Effector memory CD4-positive, alpha-beta T cell (primary cell): ENCODE results near the gene RPL36.

ENCODE experiments used
- DNase-seq, 3 donors: peaks; one replicate each; pipeline ENCODE4 v3.0.0-alpha.2; 2020
- H3K27ac ChIP-seq: 2 replicates; pipeline ENCODE4 v1.7.0; 2013; ENCODE audit warnings: mild to moderate bottlenecking, low read length, moderate library complexity; ENCODE audit not compliant: insufficient read depth, poor library complexity, severe bottlenecking
- H3K27me3 ChIP-seq: replicated peaks from 2 replicates; pipeline ENCODE4 v1.7.0; 2013; ENCODE audit warnings: mild to moderate bottlenecking, low read length; ENCODE audit not compliant: insufficient read depth, control insufficient read depth, poor library complexity, severe bottlenecking
- H3K36me3 ChIP-seq: 2 replicates; pipeline ENCODE4 v1.7.0; 2013; ENCODE audit warnings: mild to moderate bottlenecking, low read length, moderate library complexity; ENCODE audit not compliant: control insufficient read depth, insufficient read depth
- H3K4me1 ChIP-seq: 2 replicates; pipeline ENCODE4 v1.7.0; 2013; ENCODE audit warnings: low read length, mild to moderate bottlenecking; ENCODE audit not compliant: control insufficient read depth, insufficient read depth, poor library complexity, severe bottlenecking
- H3K4me3 ChIP-seq: 2 replicates; pipeline ENCODE4 v1.7.0; 2013; ENCODE audit warnings: low read length, low read depth, mild to moderate bottlenecking; ENCODE audit not compliant: insufficient read depth, poor library complexity, severe bottlenecking
- H3K9me3 ChIP-seq: 2 replicates; pipeline ENCODE4 v1.7.0; 2013; ENCODE audit warnings: mild to moderate bottlenecking, low read length, moderate library complexity; ENCODE audit not compliant: control insufficient read depth

Gene RPL36

GRCh38 chr19:5705552-5705951 lies 15.5 kb downstream of the RPL36 start:
- no peak for DNase-seq
- peaks cover 44% of the 10 kb centered on the region for H3K36me3 ChIP-seq
- H3K4me3 ChIP-seq = no peak overlapping the region
- no peaks in the 10 kb centered on the region for H3K9me3 ChIP-seq
- no peaks in the 10 kb centered on the region for H3K27me3 ChIP-seq
- H3K4me1 ChIP-seq = no peaks in the 10 kb centered on the region
- no peak overlapping the region for H3K27ac ChIP-seq

- DNase-seq = no peak
- no peak overlapping the region for H3K27ac ChIP-seq
- no peak overlapping the region for H3K4me3 ChIP-seq
- peaks cover 58% of the 10 kb centered on the region for H3K36me3 ChIP-seq
- H3K27me3 ChIP-seq = no peaks in the 10 kb centered on the region
- H3K9me3 ChIP-seq = no peaks in the 10 kb centered on the region
- no peaks in the 10 kb centered on the region for H3K4me1 ChIP-seq
Measured at GRCh38 chr19:5706876-5707573, 16.9 kb downstream of the RPL36 start.

- Histone ChIP-seq H3K36me3 (peaks cover 67% of the 10 kb centered on the region), H3K9me3 (no peaks in the 10 kb centered on the region), H3K4me1 (no peaks in the 10 kb centered on the region), H3K27me3 (no peaks in the 10 kb centered on the region), H3K27ac (no peak overlapping the region), H3K4me3 (no peak overlapping the region)
- no peak for DNase-seq
Measured at GRCh38 chr19:5707576-5708575, 17.8 kb downstream of the RPL36 start.

GRCh38 chr19:5711025-5711424 lies 20.9 kb downstream of the RPL36 start:
- H3K27ac ChIP-seq = no peak overlapping the region
- no peak overlapping the region for H3K4me3 ChIP-seq
- no peaks in the 10 kb centered on the region for H3K27me3 ChIP-seq
- H3K9me3 ChIP-seq = no peaks in the 10 kb centered on the region
- H3K36me3 ChIP-seq = peaks cover 60% of the 10 kb centered on the region
- no peak for DNase-seq
- H3K4me1 ChIP-seq = no peaks in the 10 kb centered on the region

- H3K27me3 ChIP-seq = no peaks in the 10 kb centered on the region
- peaks cover 53% of the 10 kb centered on the region for H3K36me3 ChIP-seq
- H3K27ac ChIP-seq = no peak overlapping the region
- H3K9me3 ChIP-seq = no peaks in the 10 kb centered on the region
- H3K4me3 ChIP-seq = no peak overlapping the region
- no peaks in the 10 kb centered on the region for H3K4me1 ChIP-seq
- no peak for DNase-seq
Measured at GRCh38 chr19:5711713-5712161, 21.6 kb downstream of the RPL36 start.

GRCh38 chr19:5713228-5713627 lies 23.1 kb downstream of the RPL36 start:
- Histone ChIP-seq H3K9me3 (no peaks in the 10 kb centered on the region), H3K36me3 (peaks cover 40% of the 10 kb centered on the region), H3K27me3 (no peaks in the 10 kb centered on the region), H3K27ac (no peak overlapping the region), H3K4me3 (no peak overlapping the region), H3K4me1 (no peaks in the 10 kb centered on the region)
- no peak for DNase-seq

DNA sequence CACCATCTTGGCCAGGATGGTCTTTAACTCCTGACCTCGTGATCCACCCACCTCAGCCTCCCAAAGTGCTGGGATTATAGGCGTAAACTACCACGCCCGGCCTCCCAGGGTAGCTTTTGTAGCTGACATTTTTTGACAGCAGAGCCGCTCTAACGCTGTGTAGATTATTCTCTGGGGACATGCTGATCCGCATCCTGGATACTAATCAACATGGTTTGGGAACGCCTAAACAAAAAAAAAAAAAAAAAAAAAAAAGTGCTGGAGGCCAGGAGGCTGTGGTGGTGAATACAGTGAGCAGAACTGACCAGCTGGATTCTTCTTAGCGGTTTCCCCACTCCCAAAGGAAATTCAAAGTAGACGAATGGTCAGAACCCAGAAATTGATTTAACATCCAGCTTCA lies 24.7 kb downstream of the RPL36 start:
- Histone ChIP-seq H3K27ac (no peak overlapping the region), H3K4me3 (no peak overlapping the region), H3K36me3 (peaks cover 40% of the 10 kb centered on the region), H3K27me3 (no peaks in the 10 kb centered on the region), H3K4me1 (peaks cover 11% of the 10 kb centered on the region), H3K9me3 (no peaks in the 10 kb centered on the region)
- no peak for DNase-seq

DNA sequence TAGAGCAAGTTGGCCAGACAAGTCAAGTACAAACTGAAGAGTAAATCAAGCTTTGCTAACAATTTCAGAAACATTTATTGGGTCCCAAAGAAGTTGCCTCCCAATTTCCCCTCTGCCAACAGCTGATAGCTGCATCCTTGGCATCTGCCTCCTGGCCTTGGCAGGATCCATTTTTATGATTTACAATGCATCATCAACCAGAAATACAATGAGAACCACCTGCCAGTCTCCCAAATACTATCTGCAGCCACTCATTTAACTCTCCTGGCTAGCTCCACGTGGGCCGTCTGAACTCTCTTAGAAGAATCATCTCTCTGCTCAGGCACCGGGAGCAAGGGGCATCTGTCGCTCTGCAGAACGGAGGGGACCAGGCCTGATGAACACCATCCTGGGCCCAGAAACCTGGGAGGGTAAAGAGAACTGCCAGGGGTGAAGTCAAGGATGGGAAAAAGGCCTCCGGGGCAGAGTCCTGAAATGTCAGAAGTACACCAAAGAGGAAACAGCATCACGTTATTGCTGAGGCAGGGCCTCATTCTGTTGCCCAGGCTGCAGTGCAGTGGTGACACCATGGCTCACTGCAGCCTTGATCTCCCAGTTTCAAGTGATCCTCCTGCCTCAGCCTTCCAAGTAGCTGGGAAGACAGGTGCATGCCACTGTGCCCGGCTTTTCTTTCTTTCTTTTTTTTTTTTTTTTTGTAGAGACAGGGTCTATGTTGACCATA lies 27.3 kb downstream of the RPL36 start:
- no peak overlapping the region for H3K27ac ChIP-seq
- H3K36me3 ChIP-seq = peaks cover 19% of the 10 kb centered on the region
- no peaks in the 10 kb centered on the region for H3K9me3 ChIP-seq
- H3K4me3 ChIP-seq = no peak overlapping the region
- no peak for DNase-seq
- H3K27me3 ChIP-seq = no peaks in the 10 kb centered on the region
- peaks cover 11% of the 10 kb centered on the region for H3K4me1 ChIP-seq

- Histone ChIP-seq H3K27me3 (no peaks in the 10 kb centered on the region), H3K4me3 (peak overlapping the region; percentile 84), H3K9me3 (no peaks in the 10 kb centered on the region), H3K27ac (no peak overlapping the region), H3K36me3 (peaks cover 11% of the 10 kb centered on the region), H3K4me1 (peaks cover 11% of the 10 kb centered on the region)
- DNase-seq = no peak
Measured at GRCh38 chr19:5718037-5718578, 28.0 kb downstream of the RPL36 start.
